ENCODE results near the gene SPOCK1.

DNA sequence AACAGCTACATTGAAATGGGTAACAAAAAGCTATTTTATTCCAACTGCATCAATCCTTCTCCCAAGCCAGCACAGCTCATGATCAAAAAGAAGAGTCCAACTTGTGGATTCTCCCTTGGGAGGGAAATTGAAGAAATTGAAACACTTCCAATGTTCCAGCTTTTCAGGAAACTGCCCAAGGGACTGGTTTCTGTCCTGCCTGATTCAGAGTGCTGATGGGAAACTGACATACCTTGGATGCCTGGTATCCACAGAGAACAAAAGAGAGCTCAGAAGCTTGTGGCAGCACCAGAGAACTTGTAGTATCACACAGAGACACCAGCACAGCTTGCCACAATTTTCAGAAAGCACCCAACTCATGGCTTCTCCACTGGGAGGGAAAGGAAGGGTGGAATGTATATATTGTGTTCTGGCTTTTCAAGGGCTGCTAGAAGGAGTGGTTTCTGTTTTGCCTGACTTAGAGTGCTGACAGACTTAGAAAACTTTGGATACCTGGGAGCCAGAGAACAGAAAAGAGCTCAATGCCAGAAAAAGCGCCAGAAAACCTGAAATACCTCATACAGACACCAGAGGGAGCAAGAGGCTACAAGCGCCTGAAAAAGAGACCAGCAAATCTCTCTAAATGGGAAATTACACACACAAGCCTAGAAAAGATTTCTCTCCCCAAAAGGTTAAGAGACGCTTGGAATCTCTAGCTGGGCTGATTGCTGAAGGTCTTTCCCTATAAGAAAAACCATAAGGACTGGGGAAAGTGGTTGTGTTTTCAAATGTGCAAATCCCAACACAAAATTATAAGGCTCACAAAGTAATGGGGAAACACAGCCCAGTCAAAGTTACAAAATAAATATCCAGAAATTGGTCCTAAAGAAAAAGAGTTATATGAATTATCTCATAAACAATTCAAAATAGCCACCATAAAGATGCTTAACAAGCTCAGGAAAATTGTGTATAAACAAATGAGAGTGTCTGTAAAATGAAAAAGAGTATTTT lies 178.8 kb downstream of the SPOCK1 start:
- TF ChIP-seq, protein P1, sequence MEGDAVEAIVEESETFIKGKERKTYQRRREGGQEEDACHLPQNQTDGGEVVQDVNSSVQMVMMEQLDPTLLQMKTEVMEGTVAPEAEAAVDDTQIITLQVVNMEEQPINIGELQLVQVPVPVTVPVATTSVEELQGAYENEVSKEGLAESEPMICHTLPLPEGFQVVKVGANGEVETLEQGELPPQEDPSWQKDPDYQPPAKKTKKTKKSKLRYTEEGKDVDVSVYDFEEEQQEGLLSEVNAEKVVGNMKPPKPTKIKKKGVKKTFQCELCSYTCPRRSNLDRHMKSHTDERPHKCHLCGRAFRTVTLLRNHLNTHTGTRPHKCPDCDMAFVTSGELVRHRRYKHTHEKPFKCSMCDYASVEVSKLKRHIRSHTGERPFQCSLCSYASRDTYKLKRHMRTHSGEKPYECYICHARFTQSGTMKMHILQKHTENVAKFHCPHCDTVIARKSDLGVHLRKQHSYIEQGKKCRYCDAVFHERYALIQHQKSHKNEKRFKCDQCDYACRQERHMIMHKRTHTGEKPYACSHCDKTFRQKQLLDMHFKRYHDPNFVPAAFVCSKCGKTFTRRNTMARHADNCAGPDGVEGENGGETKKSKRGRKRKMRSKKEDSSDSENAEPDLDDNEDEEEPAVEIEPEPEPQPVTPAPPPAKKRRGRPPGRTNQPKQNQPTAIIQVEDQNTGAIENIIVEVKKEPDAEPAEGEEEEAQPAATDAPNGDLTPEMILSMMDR (IDR thresholded peaks at IDR 0.05; ENCODE audit: borderline replicate concordance, extremely low read depth, low read length, poor library complexity, severe bottlenecking) = peak; percentile 80
- TF ChIP-seq EZH2 (IDR thresholded peaks at IDR 0.05; ENCODE audit: borderline replicate concordance, low read depth, low read length, severe bottlenecking) = no peak
